Panc1 (cell line): Measurements from ENCODE around the gene SDS.

Source experiments
- TCF7L2 ChIP-seq: IDR thresholded peaks from 2 replicates; pipeline ENCODE4 v1.6.1; 2011; ENCODE audit warnings: mild to moderate bottlenecking, low read depth, low read length, inconsistent platforms
- TF ChIP-seq, protein P1 (sequence below): fragments of 450-650 bp; IDR thresholded peaks from 2 replicates; pipeline ENCODE4 v1.5.1; 2017; ENCODE audit warnings: mild to moderate bottlenecking

- TF ChIP-seq, protein P1, sequence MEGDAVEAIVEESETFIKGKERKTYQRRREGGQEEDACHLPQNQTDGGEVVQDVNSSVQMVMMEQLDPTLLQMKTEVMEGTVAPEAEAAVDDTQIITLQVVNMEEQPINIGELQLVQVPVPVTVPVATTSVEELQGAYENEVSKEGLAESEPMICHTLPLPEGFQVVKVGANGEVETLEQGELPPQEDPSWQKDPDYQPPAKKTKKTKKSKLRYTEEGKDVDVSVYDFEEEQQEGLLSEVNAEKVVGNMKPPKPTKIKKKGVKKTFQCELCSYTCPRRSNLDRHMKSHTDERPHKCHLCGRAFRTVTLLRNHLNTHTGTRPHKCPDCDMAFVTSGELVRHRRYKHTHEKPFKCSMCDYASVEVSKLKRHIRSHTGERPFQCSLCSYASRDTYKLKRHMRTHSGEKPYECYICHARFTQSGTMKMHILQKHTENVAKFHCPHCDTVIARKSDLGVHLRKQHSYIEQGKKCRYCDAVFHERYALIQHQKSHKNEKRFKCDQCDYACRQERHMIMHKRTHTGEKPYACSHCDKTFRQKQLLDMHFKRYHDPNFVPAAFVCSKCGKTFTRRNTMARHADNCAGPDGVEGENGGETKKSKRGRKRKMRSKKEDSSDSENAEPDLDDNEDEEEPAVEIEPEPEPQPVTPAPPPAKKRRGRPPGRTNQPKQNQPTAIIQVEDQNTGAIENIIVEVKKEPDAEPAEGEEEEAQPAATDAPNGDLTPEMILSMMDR, result no peak
- no peak for TF ChIP-seq TCF7L2
These were observed 35.6 kb upstream of the SDS start for GRCh38 chr12:113439301-113439597.
